Measurements from ENCODE around the gene GET3. TPM values are rescaled to one million over a fixed set of nuclear protein-coding genes. Genes with fewer than 3 reads are reported as not detected.

The GET3 gene
- polyA plus RNA-seq, 1 of the 3 experiments (the other 2 are of a cell fraction): 264 TPM

GRCh38 chr19:12698138-12698537 lies 39.2 kb upstream of the GET3 start (continued):
- TF ChIP-seq EZH2phosphoT487 (IDR thresholded peaks at IDR 0.05; ENCODE audit: borderline replicate concordance, low read depth) (no peak), GATA2 (CRISPR knock-in tag; IDR thresholded peaks at IDR 0.05) (no peak)

GRCh38 chr19:12701596-12702282 lies 35.6 kb upstream of the GET3 start:
- Histone ChIP-seq H2AFZ (ENCODE audit: low read depth) (no peak overlapping the region), H3K4me1 (ENCODE audit: control insufficient read depth in 1 of 2, insufficient read depth in 2 of 2, low read depth in 1 of 2, low read length in 1 of 2) (peaks cover 0 to 3% of the 10 kb centered on the region in 2 experiments; a peak in 2 of 4 replicates), H3K36me3 (replicated peaks in 1 of 2; ENCODE audit: control insufficient read depth in 1 of 2, insufficient read depth in 2 of 2, low read length in 1 of 2) (peaks cover 26 to 66% of the 10 kb centered on the region in 2 experiments), H3K4me3 (ENCODE audit: low read depth in 2 of 2, low read length in 1 of 2) (no peak overlapping the region), H3K27me3 (ENCODE audit: insufficient read depth) (no peaks in the 10 kb centered on the region), H3F3A (replicated peaks; ENCODE audit: insufficient read depth) (peaks cover 38% of the 10 kb centered on the region), H3K9me3 (no peaks in the 10 kb centered on the region), H3K79me2 (ENCODE audit: insufficient read depth) (no peaks in the 10 kb centered on the region), H3K9ac (no peak overlapping the region), H4K20me1 (ENCODE audit: insufficient read depth) (no peaks in the 10 kb centered on the region), H3K27ac (ENCODE audit: low read depth in 2 of 2, low read length in 1 of 2) (no peak overlapping the region), H3K9me2 (no peaks in the 10 kb centered on the region), H3K4me2 (no peak overlapping the region)
- ChIA-PET POLR2A (no interaction called here), CTCF (no interaction called here)
- 100% methylated on average over 4 of the region's 33 CpGs for WGBS (ENCODE audit: low lambda C conversion rate)
- no peak for TF ChIP-seq GABPA (IDR thresholded peaks at IDR 0.05; ENCODE audit: low read depth)
- no peak for DNase-seq

GRCh38 chr19:12703046-12703445 lies 34.3 kb upstream of the GET3 start:
- Histone ChIP-seq H3K4me2 (no peak overlapping the region), H3K9me2 (no peaks in the 10 kb centered on the region), H3K4me1 (ENCODE audit: control insufficient read depth in 1 of 2, insufficient read depth in 2 of 2, low read depth in 1 of 2, low read length in 1 of 2) (no peaks in the 10 kb centered on the region), H2AFZ (ENCODE audit: low read depth) (no peak overlapping the region), H3K4me3 (ENCODE audit: low read depth in 2 of 2, low read length in 1 of 2) (no peak overlapping the region), H3F3A (replicated peaks; ENCODE audit: insufficient read depth) (peaks cover 31% of the 10 kb centered on the region), H3K27me3 (ENCODE audit: insufficient read depth) (no peaks in the 10 kb centered on the region), H4K20me1 (ENCODE audit: insufficient read depth) (no peaks in the 10 kb centered on the region), H3K79me2 (ENCODE audit: insufficient read depth) (no peaks in the 10 kb centered on the region), H3K9ac (no peak overlapping the region), H3K9me3 (no peaks in the 10 kb centered on the region), H3K36me3 (replicated peaks in 1 of 2; ENCODE audit: control insufficient read depth in 1 of 2, insufficient read depth in 2 of 2, low read length in 1 of 2) (peaks cover 30 to 66% of the 10 kb centered on the region in 2 experiments), H3K27ac (ENCODE audit: low read depth in 2 of 2, low read length in 1 of 2) (no peak overlapping the region)
- DNase-seq: peak; percentile 90
- POLR2A ChIA-PET: no interaction called here
- CTCF ChIA-PET: interaction anchor here (0.8 to 1.1 kb wide), 4 partner anchors 10 to 57 kb away, joined by 3 read pairs; no protein-coding TSS in a partner anchor
- no peak for TF ChIP-seq YY1 (IDR thresholded peaks at IDR 0.05; ENCODE audit: low read depth)
- TF ChIP-seq REST (IDR thresholded peaks at IDR 0.05; ENCODE audit: low read depth, low read length): no peak
- TF ChIP-seq PBX3 (IDR thresholded peaks at IDR 0.05): peak; percentile 63
- no peak for TF ChIP-seq ZBTB33 (IDR thresholded peaks at IDR 0.05; ENCODE audit: borderline replicate concordance, low read depth)
- TF ChIP-seq NFIC (IDR thresholded peaks at IDR 0.05; ENCODE audit: borderline replicate concordance): no peak
- no peak for TF ChIP-seq SIN3A (IDR thresholded peaks at IDR 0.05; ENCODE audit: borderline replicate concordance, low read depth, low read length)
- TF ChIP-seq EZH2phosphoT487 (IDR thresholded peaks at IDR 0.05; ENCODE audit: borderline replicate concordance, low read depth): no peak
- 82% methylated on average over 9 of the region's 9 CpGs for WGBS (ENCODE audit: low lambda C conversion rate)
